Kidney (tissue), 14 donors: ENCODE measurements around the gene LRRC32. TPM values are rescaled to one million over a fixed set of nuclear protein-coding genes. Genes with fewer than 3 reads are reported as not detected.
A peak's percentile ranks its signal among the peaks of the same experiment; 100 is the strongest.

ENCODE experiments used
- DNase-seq, 5 donors: peaks; one replicate each; pipeline ENCODE4 v3.0.0-alpha.2; 2013 to 2020
- FAIRE-seq: peaks from 2 replicates; lab custom pipeline; 2012; peaks lifted over from hg19 to GRCh38; lab: Jason Lieb, UNC
- H3K27ac ChIP-seq, 2 donors: one replicate each; pipeline ENCODE4 v1.7.0; 2013; ENCODE audit warnings: low read depth in 2 of 2, low read length in 2 of 2, inconsistent platforms in 1 of 2
- H3K27me3 ChIP-seq: one replicate; pipeline ENCODE4 v1.7.1; 2013; ENCODE audit warnings: low read length, inconsistent platforms; ENCODE audit not compliant: control insufficient read depth, insufficient read depth
- H3K36me3 ChIP-seq, 3 donors: one replicate each; pipeline versions ENCODE4 v1.7.0 to v1.7.1; 2013; ENCODE audit warnings: low read length in 3 of 3, control low read depth in 1 of 3, inconsistent platforms in 1 of 3; ENCODE audit not compliant: insufficient read depth in 3 of 3, control insufficient read depth in 2 of 3
- H3K4me1 ChIP-seq, 3 donors: one replicate each; pipeline versions ENCODE4 v1.7.0 to v1.7.1; 2013; ENCODE audit warnings: low read length in 3 of 3, inconsistent platforms in 1 of 3, low read depth in 1 of 3; ENCODE audit not compliant: control insufficient read depth in 2 of 3, insufficient read depth in 2 of 3
- H3K4me3 ChIP-seq, 3 donors: one replicate each; pipeline versions ENCODE4 v1.7.0 to v1.8.1; 2013; ENCODE audit warnings: low read length in 3 of 3, control low read depth in 1 of 3, inconsistent platforms in 1 of 3
- H3K9ac ChIP-seq, 3 donors: one replicate each; pipeline versions ENCODE4 v1.7.0 to v1.7.1; 2013; ENCODE audit warnings: low read length in 3 of 3, control low read depth in 1 of 3, inconsistent platforms in 1 of 3
- H3K9me3 ChIP-seq, 3 donors: one replicate each; pipeline versions ENCODE4 v1.7.0 to v1.7.1; 2013; ENCODE audit warnings: low read length in 3 of 3, control low read depth in 1 of 3, inconsistent platforms in 1 of 3; ENCODE audit not compliant: control insufficient read depth in 2 of 3, insufficient read depth in 1 of 3
- CTCF ChIP-seq: IDR thresholded peaks from 3 replicates; pipeline ENCODE4 v1.5.1; 2012; ENCODE audit warnings: mild to moderate bottlenecking, moderate library complexity, borderline replicate concordance; ENCODE audit not compliant: insufficient read depth; ENCODE audit errors: extremely low read depth
- intact Hi-C: fragments of 100-400 bp; cut with DNase I; formaldehyde crosslinking; loops from one replicate; pipeline ENCODE4 v1.11.1; 2022
- polyA plus RNA-seq: library from polyadenylated mRNA; stranded (reverse); fragments of 350-450 nt; fragmentation: Illumina TruSeq; extraction: RNeasy Lipid Tissue Mini Kit (QIAGEN cat#74804); gene quantifications from one replicate; pipeline ENCODE4 v1.2.3, GENCODE V29; 2014; ENCODE audit warnings: low read depth, low replicate concordance; ENCODE audit not compliant: insufficient read depth
- total RNA-seq: library from RNA; stranded (reverse); fragmentation: NEBNext Ultra II Directional; extraction: Animal tissue kit (Norgen Biotek cat#: 25700); gene quantifications from one replicate; pipeline ENCODE4 v1.2.1, GENCODE V29; 2021
- donor health status: control.
- donor health status: control.
- donor health status: control.
- donor health status: control.
- donor health status: control.
- donor health status: DM: yes; HTN: yes; CAD: no.
- donor health status: Normal renal cell carcinoma (clear cell type).

The LRRC32 gene
- total and polyA plus RNA-seq, 2 donors from 2014 or later = 105 to 136 TPM

- peak in 1 of 5 donors; percentile 38 for DNase-seq
- Histone ChIP-seq H3K36me3 (no peaks in the 10 kb centered on the region), H3K9ac (no peak overlapping the region), H3K4me1 (no peaks in the 10 kb centered on the region), H3K27ac (no peak overlapping the region), H3K4me3 (no peak overlapping the region), H3K9me3 (peaks cover 0 to 4% (median 0%) of the 10 kb centered on the region in 3 donors), H3K27me3 (no peaks in the 10 kb centered on the region)
- TF ChIP-seq CTCF = no peak
- no peak for FAIRE-seq
- intact Hi-C loops = no loop called here
Measured at GRCh38 chr11:76708972-76709660, 38.6 kb upstream of the LRRC32 start.

GRCh38 chr11:76707293-76707825 is 36.8 kb upstream of the LRRC32 start:
- H3K9me3 ChIP-seq = peaks cover 0 to 4% (median 0%) of the 10 kb centered on the region in 3 donors
- H3K9ac ChIP-seq = no peak overlapping the region
- no peak overlapping the region for H3K27ac ChIP-seq
- H3K4me3 ChIP-seq = no peak overlapping the region
- FAIRE-seq (no peak), DNase-seq (peak in 1 of 5 donors; percentile 57)
- TF ChIP-seq CTCF = no peak
- H3K36me3 ChIP-seq = no peaks in the 10 kb centered on the region
- H3K27me3 ChIP-seq = no peaks in the 10 kb centered on the region
- intact Hi-C loops = no loop called here
- H3K4me1 ChIP-seq = no peaks in the 10 kb centered on the region

- no peak overlapping the region for H3K27ac ChIP-seq
- no peaks in the 10 kb centered on the region for H3K36me3 ChIP-seq
- DNase-seq (peak in 1 of 5 donors; percentile 28), FAIRE-seq (no peak)
- no peak for TF ChIP-seq CTCF
- no peak overlapping the region for H3K4me3 ChIP-seq
- H3K27me3 ChIP-seq = no peaks in the 10 kb centered on the region
- no peak overlapping the region for H3K9ac ChIP-seq
- intact Hi-C loops = no loop called here
- no peaks in the 10 kb centered on the region for H3K4me1 ChIP-seq
- H3K9me3 ChIP-seq = peaks cover 0 to 4% (median 0%) of the 10 kb centered on the region in 3 donors
Measured at GRCh38 chr11:76706667-76707066, 36.1 kb upstream of the LRRC32 start.
